Measurements from ENCODE around the gene MRAP.

Gene MRAP

GRCh38 chr21:32349333-32349944, 50.8 kb downstream of the MRAP start:
- no peak for DNase-seq (ENCODE audit: low read depth)

- DNase-seq (ENCODE audit: low read depth), result no peak
Measured at GRCh38 chr21:32350211-32350980, 51.7 kb downstream of the MRAP start.

GRCh38 chr21:32350981-32351380, 52.3 kb downstream of the MRAP start:
- DNase-seq (ENCODE audit: low read depth), result no peak

GRCh38 chr21:32351428-32351827, 52.8 kb downstream of the MRAP start:
- no peak for DNase-seq (ENCODE audit: low read depth)

GRCh38 chr21:32352526-32352925, 53.9 kb downstream of the MRAP start:
- no peak for DNase-seq (ENCODE audit: low read depth)

- DNase-seq (ENCODE audit: low read depth), result no peak
Measured at GRCh38 chr21:32353002-32353711, 54.5 kb downstream of the MRAP start.

GRCh38 chr21:32356874-32357395, 58.3 kb downstream of the MRAP start:
- no peak for DNase-seq (ENCODE audit: low read depth)

- no peak for DNase-seq (ENCODE audit: low read depth)
Measured at GRCh38 chr21:32359719-32360260, 61.1 kb downstream of the MRAP start.

- no peak for DNase-seq (ENCODE audit: low read depth)
Measured at GRCh38 chr21:32360401-32360975, 61.8 kb downstream of the MRAP start.
